GM18861 (cell line): Measurements from ENCODE around the gene KDM2A.

ENCODE experiments used
- ATAC-seq: cut with Tn5 transposase; IDR thresholded peaks from one replicate; pipeline ENCODE4 v1.9.1; 2021; ENCODE audit not compliant: unreplicated experiment

The KDM2A gene

DNA sequence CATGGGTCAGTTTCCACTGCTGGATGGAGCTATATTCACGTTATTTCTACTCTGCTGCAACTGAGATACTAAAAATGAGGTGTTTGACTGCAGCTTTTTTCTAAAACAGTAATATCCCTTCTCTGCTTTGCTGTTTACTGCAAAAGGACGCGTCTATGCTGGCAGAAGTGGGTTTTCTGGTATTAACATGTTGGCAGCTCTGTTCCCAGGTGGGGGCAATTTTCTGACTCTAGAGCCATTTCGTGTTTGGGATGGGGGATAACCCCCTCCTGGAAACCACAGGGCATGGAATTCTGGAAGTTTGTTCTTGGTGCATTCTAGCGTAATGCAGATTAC lies 152.1 kb downstream of the KDM2A start:
- ATAC-seq: no peak

- no peak for ATAC-seq
Measured at GRCh38 chr11:67271541-67272284, 152.7 kb downstream of the KDM2A start.

- no peak for ATAC-seq
Measured at GRCh38 chr11:67272327-67273259, 153.5 kb downstream of the KDM2A start.

GRCh38 chr11:67273260-67273990 lies 154.4 kb downstream of the KDM2A start:
- ATAC-seq: no peak

- ATAC-seq: no peak
Measured at GRCh38 chr11:67274768-67275605, 155.9 kb downstream of the KDM2A start.

GRCh38 chr11:67275606-67276409 lies 156.7 kb downstream of the KDM2A start:
- ATAC-seq: no peak

- no peak for ATAC-seq
Measured at GRCh38 chr11:67276781-67277230, 157.7 kb downstream of the KDM2A start.

DNA sequence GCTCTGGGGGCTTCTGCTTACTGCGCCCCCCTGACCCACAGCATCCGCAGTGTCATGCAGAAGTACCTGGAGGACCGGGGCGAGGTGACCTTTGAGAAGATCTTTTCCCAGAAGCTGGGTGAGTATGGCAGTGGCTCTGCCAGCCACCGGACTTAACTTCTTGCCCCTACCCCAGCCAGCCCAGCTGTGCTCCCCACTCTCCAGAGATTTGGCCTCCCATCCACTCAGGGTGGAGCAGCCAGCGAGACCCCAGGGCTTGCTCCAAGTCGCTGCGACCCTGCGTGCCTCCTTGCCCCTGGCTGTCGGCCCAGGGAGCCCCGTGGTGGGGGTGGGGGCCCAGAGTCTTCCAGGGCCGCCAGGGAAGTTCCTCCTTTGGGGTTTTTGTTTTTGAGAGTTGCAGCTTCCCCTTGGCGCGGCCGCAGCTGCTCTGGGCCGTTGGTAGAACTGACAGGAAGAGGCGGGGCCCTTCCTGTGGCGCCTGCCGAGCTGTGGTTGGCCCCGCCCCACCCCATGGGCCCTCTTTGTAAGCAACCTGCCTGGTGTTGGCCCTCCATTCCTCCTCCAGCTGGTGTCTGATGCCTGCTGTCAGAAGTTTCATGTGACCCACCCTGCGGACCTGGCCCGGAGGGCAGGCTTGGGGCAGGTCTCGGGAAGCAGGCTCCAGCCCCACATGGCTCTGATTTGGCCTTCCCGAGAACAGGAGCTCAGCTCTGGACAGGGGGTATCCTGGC lies 158.3 kb downstream of the KDM2A start:
- peak; percentile 66 for ATAC-seq

- no peak for ATAC-seq
Measured at GRCh38 chr11:67278135-67278938, 159.3 kb downstream of the KDM2A start.

GRCh38 chr11:67278939-67279588 lies 160.0 kb downstream of the KDM2A start:
- no peak for ATAC-seq

DNA sequence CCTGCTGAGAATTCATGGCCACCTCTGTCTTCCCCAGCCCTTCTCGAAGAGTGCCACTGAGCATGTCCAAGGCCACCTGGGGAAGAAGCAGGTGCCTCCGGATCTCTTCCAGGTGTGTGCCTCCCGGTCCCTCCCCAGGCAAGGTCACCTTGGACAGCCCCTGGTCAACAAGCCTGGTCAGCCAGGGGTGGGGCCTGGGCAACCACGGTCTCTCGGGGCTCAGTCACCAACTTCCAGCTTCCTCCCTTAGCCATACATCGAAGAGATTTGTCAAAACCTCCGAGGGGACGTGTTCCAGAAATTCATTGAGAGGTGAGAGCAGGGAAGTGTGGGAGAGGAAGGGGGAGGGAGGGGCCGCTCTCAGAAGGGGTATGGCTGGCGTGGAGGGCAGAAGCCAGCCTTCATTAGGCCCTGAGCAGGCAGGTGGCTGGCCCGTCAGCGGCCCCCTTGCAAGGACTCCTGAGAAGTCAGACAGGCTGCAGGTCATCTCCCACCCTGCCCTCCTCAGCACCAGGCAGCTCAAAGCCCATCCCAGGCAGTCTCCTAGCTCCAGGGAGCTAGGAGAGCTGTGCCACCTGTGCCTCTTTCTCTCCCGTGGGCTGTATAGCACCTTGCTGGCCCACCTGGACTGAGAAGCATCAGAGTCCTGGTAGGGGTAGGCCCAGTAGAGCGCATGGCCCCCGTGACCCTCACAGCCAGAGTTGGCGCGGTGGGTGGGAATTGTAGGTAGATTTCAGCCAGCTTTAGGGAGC lies 160.7 kb downstream of the KDM2A start:
- ATAC-seq: no peak

GRCh38 chr11:67280341-67280787 lies 161.3 kb downstream of the KDM2A start:
- ATAC-seq: no peak

DNA sequence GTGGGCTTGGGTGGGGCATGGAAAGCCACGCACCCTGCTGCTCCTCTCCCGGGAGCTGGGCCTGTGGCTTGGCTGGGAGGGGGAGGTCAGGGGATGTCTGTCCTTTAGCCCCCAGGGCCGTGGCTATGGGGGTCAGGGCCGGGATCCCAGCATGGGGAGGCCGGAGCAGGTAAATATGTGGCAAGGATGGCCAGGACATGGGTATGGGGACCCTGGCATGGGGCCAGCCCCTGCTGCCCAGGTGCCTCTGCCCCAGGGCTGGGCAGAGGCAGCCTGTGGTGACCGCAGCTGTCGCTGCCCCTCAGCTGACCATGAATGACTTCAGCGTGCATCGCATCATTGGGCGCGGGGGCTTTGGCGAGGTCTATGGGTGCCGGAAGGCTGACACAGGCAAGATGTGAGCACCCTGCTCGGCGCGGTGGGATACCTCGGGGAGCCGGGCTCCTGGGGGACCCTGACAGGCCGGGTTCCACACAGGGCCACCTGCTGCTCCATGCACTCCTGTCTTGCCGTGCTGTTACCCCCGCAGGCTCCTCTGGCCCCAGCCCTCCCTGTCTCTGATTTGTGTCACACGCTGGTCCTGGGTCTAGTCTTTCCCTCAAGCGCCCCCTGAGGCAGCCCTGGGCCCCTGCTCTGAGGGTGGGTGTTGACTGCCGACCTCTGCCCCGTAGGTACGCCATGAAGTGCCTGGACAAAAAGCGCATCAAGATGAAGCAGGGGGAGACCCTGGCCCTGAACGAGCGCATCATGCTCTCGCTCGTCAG lies 161.9 kb downstream of the KDM2A start:
- no peak for ATAC-seq

GRCh38 chr11:67281552-67282150 lies 162.6 kb downstream of the KDM2A start:
- ATAC-seq: no peak

GRCh38 chr11:67282155-67282875 lies 163.3 kb downstream of the KDM2A start:
- ATAC-seq: no peak
